H1 (cell line): ENCODE measurements around the gene KHDC4. TPM values are rescaled to one million over a fixed set of nuclear protein-coding genes. Genes with fewer than 3 reads are reported as not detected.
A peak's percentile ranks its signal among the peaks of the same experiment; 100 is the strongest.

Experiments
- CTCF ChIA-PET: fragments of 300-600 bp; sonication (Branson Sonifier 250); formaldehyde crosslinking; loops from one replicate; lab custom pipeline; 2021; ENCODE audit not compliant: partially characterized antibody; lab: Charles Lee
- POLR2A ChIA-PET: fragments of 300-600 bp; sonication (Branson Sonifier 250); formaldehyde crosslinking; loops from one replicate; lab custom pipeline; 2021; ENCODE audit warnings: inconsistent platforms; ENCODE audit not compliant: partially characterized antibody; lab: Charles Lee
- DNase-seq, 2 experiments: peaks; one replicate each; pipeline versions ENCODE4 v3.0.0 to v3.0.0-alpha.2; 2010 to 2022; ENCODE audit warnings: low spot score in 2 of 2, low read depth in 1 of 2, mixed read lengths in 1 of 2
- FAIRE-seq: peaks from 2 replicates; lab custom pipeline; 2011; peaks lifted over from hg19 to GRCh38; lab: Jason Lieb, UNC
- H2AFZ ChIP-seq: 2 replicates; pipeline ENCODE4 v1.8.1; 2012; ENCODE audit warnings: low read length, inconsistent platforms
- H2AK5ac ChIP-seq: 2 replicates; pipeline ENCODE4 v1.6.1; 2013; ENCODE audit warnings: low read depth, low read length
- H2BK120ac ChIP-seq: replicated peaks from 2 replicates; pipeline ENCODE3; 2013; ENCODE audit warnings: low read depth, low read length, inconsistent platforms
- H2BK12ac ChIP-seq: 2 replicates; pipeline ENCODE4 v1.6.1; 2013; ENCODE audit warnings: low read depth, low read length
- H2BK15ac ChIP-seq: 2 replicates; pipeline ENCODE4 v1.6.1; 2013; ENCODE audit warnings: low read length
- H2BK20ac ChIP-seq: 2 replicates; pipeline ENCODE4 v1.6.1; 2013; ENCODE audit warnings: low read length
- H2BK5ac ChIP-seq: 2 replicates; pipeline ENCODE4 v1.6.1; 2013; ENCODE audit warnings: low read depth, low read length
- H3K14ac ChIP-seq: 2 replicates; pipeline ENCODE4 v1.6.1; 2013; ENCODE audit warnings: inconsistent platforms; ENCODE audit not compliant: insufficient read length
- H3K18ac ChIP-seq: 2 replicates; pipeline ENCODE4 v1.6.1; 2013; ENCODE audit warnings: low read length; ENCODE audit errors: extremely low read depth
- H3K23ac ChIP-seq: 2 replicates; pipeline ENCODE4 v1.6.1; 2013; ENCODE audit warnings: inconsistent platforms; ENCODE audit not compliant: insufficient read length
- H3K23me2 ChIP-seq: 2 replicates; pipeline ENCODE4 v1.6.1; 2013; ENCODE audit warnings: low read depth, low read length
- H3K27ac ChIP-seq: 2 replicates; pipeline ENCODE4 v1.6.1; 2011; ENCODE audit warnings: low read depth, low read length, inconsistent platforms
- H3K27me3 ChIP-seq, 4 experiments: replicated peaks in 1 of 4; 1 replicate in 1 of 4; 2 replicates in 3 of 4; pipeline versions ENCODE4 v1.6.1 to v1.8.1; 2011 to 2013; ENCODE audit warnings: low read length in 3 of 4, mild to moderate bottlenecking in 3 of 4, inconsistent platforms in 2 of 4, mixed read lengths in 2 of 4, moderate library complexity in 1 of 4; ENCODE audit not compliant: control insufficient read depth in 3 of 4, insufficient read depth in 3 of 4; ENCODE audit errors: extremely low read depth in 1 of 4
- H3K36me3 ChIP-seq, 4 experiments: 2 replicates each; pipeline versions ENCODE4 v1.6.1 to v1.8.1; 2011 to 2013; ENCODE audit warnings: mild to moderate bottlenecking in 4 of 4, low read length in 3 of 4, moderate library complexity in 2 of 4, control low read depth in 1 of 4, inconsistent platforms in 1 of 4; ENCODE audit not compliant: insufficient read depth in 4 of 4, control insufficient read depth in 2 of 4
- H3K4ac ChIP-seq: replicated peaks from 2 replicates; pipeline ENCODE3; 2013; ENCODE audit warnings: low read length, low read depth, mixed read lengths, inconsistent platforms; ENCODE audit not compliant: insufficient read length
- H3K4me1 ChIP-seq, 4 experiments: replicated peaks in 1 of 4; 1 replicate in 1 of 4; 2 replicates in 3 of 4; pipeline versions ENCODE4 v1.6.1 to v1.8.1; 2011 to 2013; ENCODE audit warnings: low read length in 3 of 4, inconsistent platforms in 2 of 4, mixed read lengths in 1 of 4; ENCODE audit not compliant: insufficient read depth in 4 of 4, control insufficient read depth in 3 of 4
- H3K4me2 ChIP-seq, 2 experiments: 2 replicates each; pipeline versions ENCODE4 v1.6.1 to v1.8.1; 2011 to 2013; ENCODE audit warnings: low read depth in 2 of 2, low read length in 2 of 2, control low read depth in 1 of 2, inconsistent platforms in 1 of 2, mild to moderate bottlenecking in 1 of 2; ENCODE audit not compliant: insufficient read depth in 1 of 2
- H3K4me3 ChIP-seq, 4 experiments: fragments of 200-600, 300-600 bp in 1 of 4; sonication (generic), shearing (Covaris generic), sonication (Bioruptor Twin) in 1 of 4; 2 replicates each; pipeline versions ENCODE4 v1.5.1 to v1.8.1; 2011 to 2016; ENCODE audit warnings: low read length in 4 of 4, low read depth in 3 of 4, control low read depth in 2 of 4, inconsistent platforms in 2 of 4, mild to moderate bottlenecking in 2 of 4, mixed read lengths in 1 of 4, moderate library complexity in 1 of 4; ENCODE audit not compliant: insufficient read depth in 2 of 4; ENCODE audit errors: extremely low read depth in 1 of 4
- H3K56ac ChIP-seq: replicated peaks from 2 replicates; pipeline ENCODE3; 2013; ENCODE audit warnings: low read depth, mild to moderate bottlenecking, mixed read lengths, low read length, inconsistent platforms; ENCODE audit not compliant: insufficient read length
- H3K79me1 ChIP-seq: 2 replicates; pipeline ENCODE4 v1.6.1; 2013; ENCODE audit warnings: low read depth, low read length, control low read depth
- H3K79me2 ChIP-seq, 2 experiments: 2 replicates each; pipeline versions ENCODE4 v1.6.1 to v1.8.1; 2012 to 2013; ENCODE audit warnings: low read length in 2 of 2, mild to moderate bottlenecking in 2 of 2, inconsistent platforms in 1 of 2; ENCODE audit not compliant: insufficient read depth in 2 of 2, control insufficient read depth in 1 of 2
- H3K9ac ChIP-seq, 4 experiments: replicated peaks in 1 of 4; 1 replicate in 1 of 4; 2 replicates in 3 of 4; pipeline versions ENCODE4 v1.6.1 to v1.8.1; 2011 to 2013; ENCODE audit warnings: low read depth in 3 of 4, low read length in 3 of 4, control low read depth in 2 of 4, mild to moderate bottlenecking in 2 of 4, moderate library complexity in 2 of 4, inconsistent platforms in 1 of 4; ENCODE audit errors: extremely low read depth in 1 of 4
- H3K9me3 ChIP-seq, 2 experiments: 2 replicates each; pipeline versions ENCODE4 v1.6.1 to v1.8.1; 2012 to 2013; ENCODE audit warnings: mild to moderate bottlenecking in 2 of 2, moderate library complexity in 2 of 2, control low read depth in 1 of 2, inconsistent platforms in 1 of 2, low read depth in 1 of 2, low read length in 1 of 2, mixed read lengths in 1 of 2; ENCODE audit not compliant: insufficient read depth in 2 of 2
- H4K20me1 ChIP-seq, 2 experiments: replicated peaks in 1 of 2; 2 replicates each; pipeline versions ENCODE3 to v1.8.1; 2011 to 2013; ENCODE audit warnings: inconsistent platforms in 2 of 2, low read length in 2 of 2, mild to moderate bottlenecking in 1 of 2; ENCODE audit not compliant: insufficient read depth in 2 of 2, control insufficient read depth in 1 of 2
- H4K5ac ChIP-seq: 2 replicates; pipeline ENCODE4 v1.6.1; 2013; ENCODE audit warnings: low read length, low read depth, mixed read lengths, inconsistent platforms; ENCODE audit not compliant: insufficient read length
- H4K8ac ChIP-seq: 2 replicates; pipeline ENCODE4 v1.8.0; 2013; ENCODE audit warnings: mild to moderate bottlenecking, moderate library complexity, low read length, inconsistent platforms; ENCODE audit not compliant: insufficient read depth; ENCODE audit errors: extremely low read depth
- H4K91ac ChIP-seq: replicated peaks from 2 replicates; pipeline ENCODE3; 2013; ENCODE audit warnings: low read length, mixed read lengths, inconsistent platforms; ENCODE audit not compliant: insufficient read length
- GABPA ChIP-seq: IDR thresholded peaks from 2 replicates; pipeline ENCODE4 v1.6.1; 2011; ENCODE audit warnings: mild to moderate bottlenecking, low read length, moderate library complexity, borderline replicate concordance; ENCODE audit not compliant: insufficient read depth
- PHF8 ChIP-seq: fragments of 200-600 bp; sonication (generic); conservative IDR thresholded peaks from 2 replicates; pipeline ENCODE4 v1.7.1; 2012; ENCODE audit warnings: low read depth, mild to moderate bottlenecking, inconsistent platforms, low read length, moderate library complexity
- POLR2A ChIP-seq, 2 experiments: IDR thresholded peaks; 1 replicate in 1 of 2; 2 replicates in 1 of 2; pipeline ENCODE4 v1.6.1; 2011; ENCODE audit warnings: low read depth in 2 of 2, low read length in 2 of 2, mild to moderate bottlenecking in 2 of 2; ENCODE audit errors: control extremely low read depth in 1 of 2
- RAD21 ChIP-seq, 2 experiments: IDR thresholded peaks in 1 of 2; conservative IDR thresholded peaks in 1 of 2; 2 replicates each; pipeline ENCODE4 v1.6.1; 2011; ENCODE audit warnings: low read depth in 2 of 2, low read length in 2 of 2, improper control_type of control experiment in 1 of 2, inconsistent platforms in 1 of 2, mild to moderate bottlenecking in 1 of 2, moderate library complexity in 1 of 2
- SAP30 ChIP-seq: fragments of 300-600 bp; sonication (generic); IDR thresholded peaks from 2 replicates; pipeline ENCODE4 v1.7.1; 2012; ENCODE audit warnings: low read length, moderate library complexity, mild to moderate bottlenecking, inconsistent platforms; ENCODE audit not compliant: insufficient read depth, insufficient replicate concordance
- SP1 ChIP-seq: IDR thresholded peaks from 2 replicates; pipeline ENCODE4 v1.6.1; 2011; ENCODE audit warnings: low read depth, low read length
- TCF12 ChIP-seq: IDR thresholded peaks from 2 replicates; pipeline ENCODE4 v1.6.1; 2011; ENCODE audit warnings: low read depth, mild to moderate bottlenecking, low read length
- ZNF274 ChIP-seq: IDR thresholded peaks from 2 replicates; pipeline ENCODE4 v1.7.0; 2012; ENCODE audit warnings: low read length, borderline replicate concordance; ENCODE audit errors: extremely low read depth
- WGBS, 2 experiments: shearing (Covaris generic) in 1 of 2; methylation state at CpG; one replicate each; pipeline versions ENCODE4 v1.1.6 to v1.1.7; 2013 to 2015; ENCODE audit warnings: low lambda C conversion rate in 2 of 2, mixed read lengths in 2 of 2, inconsistent platforms in 1 of 2, low coverage in 1 of 2, missing lambda C conversion rate in 1 of 2; ENCODE audit not compliant: insufficient replicate concordance in 2 of 2, insufficient coverage in 1 of 2, insufficient read length in 1 of 2; ENCODE audit errors: extremely low coverage in 1 of 2, missing lambda C conversion rate in 1 of 2; 5-methylcytosine and 5-hydroxymethylcytosine counted together
- polyA plus RNA-seq, 7 experiments: library from polyadenylated mRNA; depleted of rRNA in 3 of 7; stranded (reverse) in 5 of 7; unstranded in 2 of 7; fragments of >200 nt in 5 of 7; fragments of 200-250 nt in 2 of 7; gene quantifications; 1 replicate in 5 of 7; 2 replicates in 1 of 7; 4 replicates in 1 of 7; pipeline versions ENCODE4 v1.2.1 to v1.2.3, GENCODE V29; 2011 to 2013; ENCODE audit warnings: missing spikeins in 2 of 7, mixed read lengths in 2 of 7
- total RNA-seq: library from RNA; stranded (reverse); fragmentation: NEBNext Ultra II Directional; extraction: Animal tissue kit (Norgen Biotek cat#: 25700); gene quantifications from 2 replicates; pipeline ENCODE4 v1.2.1, GENCODE V29; 2021
- TF ChIP-seq, protein P1 (sequence below): IDR thresholded peaks from 2 replicates; pipeline ENCODE4 v1.6.1; 2012; ENCODE audit warnings: inconsistent platforms

Gene KHDC4
- total and polyA plus RNA-seq, 2 of the 8 experiments (the other 6 are each of a cell fraction or from before 2014, with no cell fraction given), result 56.6 to 81.1 TPM

DNA sequence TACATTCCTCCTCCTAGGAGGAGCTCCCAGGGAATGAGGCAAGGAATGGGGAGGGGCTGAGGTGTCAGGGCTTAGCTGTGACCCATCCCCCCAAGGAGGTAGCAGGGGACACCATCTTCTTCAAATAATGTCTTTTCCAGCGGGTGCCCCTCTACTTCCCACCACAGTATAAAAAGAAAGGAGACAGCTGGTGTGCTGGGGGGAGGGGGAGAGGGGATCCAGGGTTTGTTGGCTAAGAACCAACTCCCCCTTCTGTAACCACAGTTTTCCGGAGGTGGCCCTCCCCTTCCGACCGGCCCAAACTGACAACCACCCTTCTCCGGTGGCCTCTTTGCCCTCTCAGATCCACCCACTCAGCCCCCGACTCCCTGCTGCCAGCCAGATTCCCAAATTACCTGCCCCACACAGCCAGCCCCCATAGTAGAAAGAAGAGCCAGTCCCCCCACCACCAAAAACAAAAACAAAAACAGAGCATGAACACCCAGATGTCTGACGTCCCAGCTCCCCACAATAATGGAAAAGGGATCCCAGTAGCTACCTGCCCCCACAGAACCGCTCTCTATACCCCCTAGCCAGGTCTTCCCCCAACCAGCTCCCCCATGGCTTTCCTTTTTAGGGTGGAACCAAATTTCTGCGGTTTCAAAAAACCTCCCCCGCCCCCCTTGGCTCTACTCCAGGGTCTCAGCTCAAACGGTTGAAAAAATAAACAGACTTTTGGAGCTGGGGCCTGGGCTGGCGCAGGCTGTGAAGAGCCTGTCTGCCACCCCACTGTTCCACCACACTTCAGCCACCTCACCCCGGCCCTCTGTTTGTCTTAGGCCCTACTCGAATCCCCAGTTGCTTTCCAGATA, 42.1 kb upstream of the KHDC4 start:
- Histone ChIP-seq H2BK12ac (no peak overlapping the region), H3K4me3 (peak overlapping the region; percentile 77 to 97 (median 90); a peak in 7 of 8 replicates), H3K14ac (no peak overlapping the region), H3K27me3 (no peaks in the 10 kb centered on the region), H4K8ac (no peak overlapping the region), H2BK120ac (no peak overlapping the region), H3K9ac (peak overlapping the region in 1 of 4 experiments; percentile 28; a peak in 3 of 7 replicates), H2AFZ (no peak overlapping the region), H3K79me2 (peaks cover 42 to 65% of the 10 kb centered on the region in 2 experiments), H3K4ac (no peak overlapping the region), H3K9me3 (no peaks in the 10 kb centered on the region), H3K23ac (no peak overlapping the region), H4K5ac (no peak overlapping the region), H4K20me1 (peaks cover 23 to 27% of the 10 kb centered on the region in 2 experiments), H3K4me2 (peak overlapping the region; percentile 93 to 99), H3K36me3 (peaks cover 0 to 3% (median 0%) of the 10 kb centered on the region in 4 experiments; a peak in 1 of 8 replicates), H3K79me1 (peaks cover 23% of the 10 kb centered on the region), H3K23me2 (peaks cover 25% of the 10 kb centered on the region), H2BK20ac (peak overlapping the region; percentile 57; the same call in 1 of the 2 replicates), H3K18ac (peak overlapping the region; percentile 95; the same call in 1 of the 2 replicates), H3K4me1 (peaks cover 27 to 43% (median 31%) of the 10 kb centered on the region in 4 experiments), H4K91ac (no peak overlapping the region), H2AK5ac (no peak overlapping the region), H3K27ac (no peak overlapping the region), H3K56ac (no peak overlapping the region), H2BK5ac (no peak overlapping the region), H2BK15ac (no peak overlapping the region)
- CTCF ChIA-PET, result interaction anchor here (0.6 to 9.6 kb wide), 29 partner anchors 9 to 247 kb away, joined by 3 to 126 read pairs (median 4); partner anchors contain the start of gene MEX3A
- FAIRE-seq (no peak), DNase-seq (peak in 1 of 2 experiments; percentile 50)
- 14% methylated on average over 9 of the region's 14 CpGs; no CpG with 5 or more reads in 1 of the 2 experiments for WGBS, 2 experiments
- POLR2A ChIA-PET, result interaction anchor here (0.6 to 19.2 kb wide), 32 partner anchors 4 to 296 kb away, joined by 3 to 282 read pairs (median 4); partner anchors contain the start of genes ARHGEF2, KHDC4, MEX3A and PMF1
- TF ChIP-seq GABPA, result no peak
- no peak for TF ChIP-seq PHF8
- no peak for TF ChIP-seq RAD21 (IDR thresholded peaks at IDR 0.05 in 1 of 2, conservative IDR thresholded peaks at IDR 0.05 in 1 of 2; ENCODE audit: low read depth in 2 of 2, low read length in 2 of 2)
- TF ChIP-seq, protein P1, sequence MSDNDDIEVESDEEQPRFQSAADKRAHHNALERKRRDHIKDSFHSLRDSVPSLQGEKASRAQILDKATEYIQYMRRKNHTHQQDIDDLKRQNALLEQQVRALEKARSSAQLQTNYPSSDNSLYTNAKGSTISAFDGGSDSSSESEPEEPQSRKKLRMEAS, result no peak
- TF ChIP-seq SP1, result 0 out of 2 replicates have a peak, but pooled peaks have one; percentile 54
- no peak for TF ChIP-seq ZNF274
- no peak for TF ChIP-seq SAP30
- TF ChIP-seq TCF12, result no peak
- peak in 1 of 2 experiments; percentile 2; a peak in 1 of 3 replicates for TF ChIP-seq POLR2A (IDR thresholded peaks at IDR 0.05; ENCODE audit: control extremely low read depth in 1 of 2, low read depth in 2 of 2, low read length in 2 of 2)
